ENCODE data around the gene CFAP73.
"Not testable (repeated sequence)": the region's sequence is repeated elsewhere in the genome, so short reads cannot be mapped to it uniquely, and the experiment has no call there.

The CFAP73 gene

GRCh38 chr12:113149361-113150150 lies at the start of gene CFAP73:
CFAP73 (plus strand) TSS chr12:113149724; CDS start chr12:113149858, 134 bp downstream.
- no peak for DNase-seq

GRCh38 chr12:113099764-113100163 lies 49.8 kb upstream of the CFAP73 start:
- DNase-seq = no peak

- DNase-seq = no peak
Observed at GRCh38 chr12:113101751-113102150, 47.8 kb upstream of the CFAP73 start.

DNA sequence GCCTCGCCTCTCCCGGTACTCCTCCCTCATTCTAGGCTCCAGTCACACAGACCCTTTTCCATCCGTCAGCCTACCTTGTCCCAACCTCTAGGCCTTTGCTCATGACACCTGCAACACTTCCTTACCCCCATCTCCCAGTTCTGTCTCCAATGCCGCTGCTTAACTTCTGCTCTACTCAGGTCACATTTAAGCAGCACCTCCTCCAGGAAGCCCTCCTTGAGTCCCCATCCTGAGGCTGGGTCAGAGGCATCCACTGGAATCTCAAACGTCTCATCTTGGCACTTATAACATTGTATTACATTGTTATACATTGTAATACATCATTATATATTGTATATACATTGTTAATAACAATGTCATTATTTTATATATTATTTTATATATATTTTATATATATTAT lies 46.7 kb upstream of the CFAP73 start:
- no peak for DNase-seq

DNA sequence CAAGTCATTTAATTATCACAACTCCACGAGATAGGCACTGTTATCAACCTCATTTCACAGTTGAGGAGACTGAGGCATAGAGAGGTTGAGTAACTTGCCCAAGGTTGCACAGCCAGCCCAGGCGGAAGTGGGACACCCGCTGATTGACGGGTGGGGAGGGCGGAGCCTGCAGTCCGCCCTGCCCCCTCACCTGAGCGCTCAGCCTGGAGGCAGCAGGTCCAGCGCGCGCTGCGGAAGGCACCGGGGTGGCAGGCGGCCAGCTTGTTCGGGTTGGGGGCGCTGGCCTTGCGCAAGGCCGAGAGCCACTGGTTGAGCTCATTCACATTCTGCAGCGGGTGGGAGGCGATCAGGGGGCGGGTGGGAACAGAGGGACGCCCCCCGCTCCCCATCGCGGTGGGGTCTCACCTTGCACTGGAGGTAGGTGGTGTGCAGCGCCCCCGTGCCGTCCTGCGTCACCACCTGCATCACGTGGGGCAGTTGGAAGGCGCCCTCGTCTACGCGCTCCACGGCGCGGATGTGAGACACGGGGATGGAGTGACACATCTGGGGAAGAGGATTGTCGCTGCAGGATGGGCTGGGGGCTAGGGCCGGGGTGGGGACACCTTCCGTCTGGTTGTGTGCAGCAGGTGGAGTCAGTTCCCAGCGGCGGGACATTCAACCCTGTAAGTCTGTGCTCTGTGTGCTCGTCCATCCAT lies 45.6 kb upstream of the CFAP73 start:
- no peak for DNase-seq

DNA sequence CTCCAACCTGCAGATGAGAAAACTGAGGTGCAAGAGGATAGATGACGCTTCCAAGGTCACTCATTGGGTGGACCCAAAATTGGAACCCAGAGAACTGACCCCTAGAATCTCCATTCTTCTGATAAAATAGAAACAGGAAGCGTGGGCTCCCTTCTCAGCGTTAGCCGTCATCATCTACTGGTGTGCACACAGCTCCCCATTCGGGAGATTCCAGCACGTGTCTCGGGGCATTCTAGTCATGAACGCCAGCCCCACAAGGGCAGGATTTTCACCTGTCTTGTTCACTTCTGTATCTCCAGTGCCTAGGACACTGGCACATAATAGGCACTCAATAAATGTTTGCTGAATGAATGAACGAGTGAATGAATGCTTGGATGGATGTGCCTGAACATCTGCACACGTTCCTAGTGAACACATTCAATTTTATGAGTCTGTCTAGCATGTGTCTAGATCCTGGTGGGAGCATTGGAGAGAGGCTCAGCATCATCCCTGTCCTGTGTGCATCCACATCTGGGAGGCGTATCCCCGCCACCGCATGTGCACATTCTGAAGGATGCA lies 44.5 kb upstream of the CFAP73 start:
- DNase-seq = no peak

GRCh38 chr12:113105606-113106271 lies 43.8 kb upstream of the CFAP73 start:
- no peak for DNase-seq

GRCh38 chr12:113106361-113106760 lies 43.2 kb upstream of the CFAP73 start:
- DNase-seq = no peak

DNA sequence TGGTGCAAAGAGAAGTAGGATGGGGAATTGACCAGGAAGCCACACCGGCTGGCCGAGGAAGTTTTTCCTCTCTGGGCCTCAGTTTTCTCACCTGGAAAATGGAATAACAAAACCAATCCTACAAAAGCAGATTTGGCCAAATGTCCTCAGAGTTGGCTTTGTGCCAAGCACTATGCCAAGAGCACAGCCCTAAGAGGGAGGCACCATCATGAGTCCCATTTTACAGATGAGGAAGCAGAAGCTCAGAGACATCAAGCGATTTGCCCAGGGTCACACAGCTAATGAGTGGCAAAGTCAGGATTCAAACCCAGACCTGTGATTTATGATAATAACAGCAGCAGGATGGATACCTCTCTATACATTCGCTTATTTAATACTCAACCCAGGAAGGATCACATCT lies 41.2 kb upstream of the CFAP73 start:
- DNase-seq = no peak

- DNase-seq = no peak
Observed at GRCh38 chr12:113109360-113109759, 40.2 kb upstream of the CFAP73 start.

DNA sequence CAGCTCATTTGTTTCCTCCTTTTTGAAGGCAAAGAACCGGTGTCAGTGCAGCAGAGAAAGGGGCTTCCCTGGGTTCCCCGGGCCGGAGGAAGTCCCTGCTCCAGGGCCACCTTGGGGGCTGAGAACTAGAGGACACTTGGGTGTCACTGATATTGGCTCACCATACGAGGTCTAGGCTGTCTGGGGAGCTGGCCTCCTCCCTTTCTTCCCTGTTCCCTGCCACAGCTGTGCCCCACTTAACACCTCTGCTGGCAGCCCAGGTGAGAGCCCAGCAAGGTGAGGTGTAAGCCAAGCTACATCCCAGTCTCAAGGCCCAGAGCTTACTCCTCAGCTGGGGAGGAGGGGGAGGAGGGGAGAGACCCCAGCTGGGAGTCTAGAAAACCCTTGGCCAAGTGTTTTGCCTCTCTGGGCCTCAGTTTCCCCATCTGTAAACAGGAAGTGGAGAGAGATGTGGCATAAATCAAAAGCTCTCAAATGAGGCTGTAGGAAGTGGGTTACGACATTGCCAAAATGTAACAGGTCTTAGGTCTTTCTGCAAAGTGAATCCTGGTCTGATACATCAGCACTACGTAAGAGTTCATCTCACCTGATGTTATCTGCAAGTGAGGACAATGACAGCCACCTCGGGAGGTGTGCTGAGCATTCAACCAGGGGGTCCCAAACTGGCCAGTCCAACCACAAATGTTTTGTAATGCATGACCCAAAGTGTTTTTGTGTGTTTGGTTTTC lies 39.5 kb upstream of the CFAP73 start:
- DNase-seq = no peak

DNA sequence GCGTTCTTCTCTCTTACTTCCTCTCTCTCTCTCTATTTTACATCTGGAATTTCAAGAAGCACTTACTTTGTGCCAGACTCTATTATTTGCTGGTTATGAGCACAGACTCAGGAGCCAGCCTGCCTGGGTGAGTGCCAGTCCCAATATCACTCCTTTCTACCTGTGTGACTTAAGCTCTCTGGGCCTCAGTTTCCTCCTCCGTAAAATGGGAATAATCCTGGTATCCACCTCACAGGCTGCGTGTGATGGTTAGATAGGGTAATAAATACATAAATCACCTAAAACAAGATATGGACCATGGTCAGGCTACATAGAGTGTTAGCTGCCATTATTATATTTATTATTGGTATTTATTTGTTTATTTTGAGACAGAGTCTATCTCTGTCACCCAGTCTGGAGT lies 38.3 kb upstream of the CFAP73 start:
- no peak for DNase-seq

DNA sequence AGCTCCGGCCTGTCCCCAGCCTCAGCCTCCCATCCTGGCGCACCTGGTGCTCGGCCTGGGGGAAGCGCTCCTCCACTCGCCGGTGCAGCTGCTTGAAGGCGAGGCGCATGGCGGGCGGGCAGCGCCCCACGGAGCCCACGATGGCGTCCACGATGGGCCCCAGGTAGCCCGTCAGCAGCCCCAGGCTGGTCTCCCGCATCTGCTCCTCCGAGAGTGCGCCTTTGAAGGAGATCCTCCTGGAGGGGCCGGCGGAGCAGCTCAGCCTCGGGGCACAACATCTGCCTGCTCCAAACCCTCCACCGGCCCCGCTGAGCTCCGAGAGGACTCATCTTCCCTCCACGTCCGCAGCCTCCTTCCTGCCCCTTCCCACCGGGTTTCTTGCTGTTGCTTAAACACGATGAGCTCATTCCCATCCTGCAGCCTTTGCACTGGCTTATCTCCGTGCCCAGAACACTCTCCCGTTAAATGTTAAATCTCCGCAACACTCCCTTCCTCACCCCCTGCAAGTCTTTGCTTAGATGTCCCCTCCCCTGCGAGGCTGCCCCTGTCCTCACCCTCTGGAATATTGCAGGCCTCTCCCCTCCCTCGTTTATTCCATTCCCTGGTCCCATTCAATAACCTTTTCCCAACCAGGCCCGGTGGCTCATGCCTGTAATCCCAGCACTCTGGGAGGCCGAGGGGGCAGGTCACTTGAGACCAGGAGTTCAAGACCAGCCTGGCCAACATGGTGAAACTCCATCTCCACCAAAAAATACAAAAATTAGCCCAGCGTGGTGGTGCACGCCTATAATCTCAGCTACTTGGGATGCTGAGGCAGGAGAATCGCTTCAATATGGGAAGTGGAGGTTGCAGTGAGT lies 37.3 kb upstream of the CFAP73 start:
- DNase-seq = no peak

- DNase-seq = no peak
Observed at GRCh38 chr12:113113397-113113796, 36.1 kb upstream of the CFAP73 start.

DNA sequence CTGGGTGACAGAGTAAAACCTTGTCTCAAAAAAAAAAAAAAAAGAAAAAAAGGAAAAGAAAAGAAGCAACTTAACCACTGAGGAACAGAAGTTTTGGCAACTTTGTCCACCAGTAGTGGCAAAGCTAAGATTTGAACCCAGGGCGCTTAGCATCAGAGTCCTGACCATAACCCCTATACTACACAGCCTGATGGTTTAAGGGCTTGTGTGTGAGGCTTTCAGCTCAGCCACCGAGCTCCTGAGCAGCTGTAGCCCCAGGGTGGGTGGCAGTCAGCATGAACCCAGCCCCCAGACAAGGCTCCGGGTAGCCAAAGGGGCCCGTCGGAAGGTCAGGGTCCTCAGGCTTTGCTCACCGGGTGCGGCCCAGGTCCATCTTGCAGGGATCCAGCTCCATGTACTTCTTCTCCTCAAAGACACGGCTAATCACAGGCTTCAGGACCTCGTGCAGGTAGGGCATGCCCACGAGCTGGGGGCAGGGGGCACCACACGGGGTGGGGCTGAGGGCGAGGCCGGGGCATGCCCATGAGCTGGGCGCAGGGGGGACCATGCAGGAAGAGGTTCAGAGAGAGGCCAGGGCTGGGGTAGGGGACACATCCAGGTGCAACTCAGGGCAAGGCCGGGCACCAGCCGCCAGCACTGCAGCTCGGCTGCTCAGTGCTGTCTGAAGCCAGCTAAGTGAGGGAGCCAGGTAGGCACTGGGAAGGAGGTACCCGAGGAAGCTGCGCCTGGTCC lies 34.9 kb upstream of the CFAP73 start:
- no peak for DNase-seq

DNA sequence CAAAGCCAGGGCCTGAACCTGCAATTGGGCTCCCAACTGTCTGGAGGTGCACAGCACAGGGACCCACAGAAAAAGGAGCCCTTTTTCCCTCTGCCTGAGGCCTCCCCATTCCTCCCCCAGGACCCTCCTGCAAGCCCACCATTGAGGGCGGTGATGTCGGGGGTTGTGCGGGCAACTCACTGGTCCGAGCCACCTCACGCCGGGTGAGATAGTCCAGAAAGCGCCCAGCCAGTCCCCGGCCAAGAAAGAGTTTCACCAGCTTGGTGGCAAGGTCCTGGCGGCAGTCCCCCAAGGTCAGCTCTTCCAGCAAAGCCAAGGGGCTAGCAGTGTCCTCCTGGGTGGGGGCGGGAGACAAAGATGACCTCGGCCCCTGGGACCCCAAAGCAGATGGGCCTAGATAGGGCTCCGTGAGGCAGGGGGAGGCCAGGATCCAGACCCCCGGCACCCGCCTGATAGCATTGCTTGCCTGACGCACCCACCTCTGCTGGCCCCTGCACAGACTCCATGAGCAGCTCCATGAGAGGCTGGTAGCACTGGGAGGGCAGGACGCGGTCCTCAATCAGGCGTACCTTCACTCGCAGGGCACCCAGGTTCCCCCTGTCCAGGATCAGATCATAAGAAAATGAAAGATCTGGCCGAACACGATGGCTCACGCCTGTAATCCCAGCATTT lies 33.9 kb upstream of the CFAP73 start:
- DNase-seq = no peak

DNA sequence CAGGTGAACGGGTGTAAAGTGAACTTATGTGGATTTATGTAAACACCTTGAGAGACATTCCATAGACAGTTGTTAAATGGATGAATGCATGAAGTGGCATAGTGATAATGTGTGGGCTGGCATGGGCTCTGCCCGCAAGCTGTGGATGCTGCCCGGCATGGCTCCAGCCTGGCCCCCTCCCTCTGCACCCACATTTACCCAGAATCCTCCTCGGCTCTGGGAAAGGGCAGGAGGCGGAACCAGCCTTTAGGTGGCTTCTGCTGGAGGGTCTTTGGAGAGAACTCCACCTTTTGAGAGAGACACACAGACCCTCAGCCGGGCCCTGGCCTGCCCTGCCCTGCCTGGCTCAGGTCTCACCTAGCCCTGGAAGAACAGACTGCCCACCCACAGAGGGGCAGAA lies 32.6 kb upstream of the CFAP73 start:
- no peak for DNase-seq

GRCh38 chr12:113117684-113118083 lies 31.8 kb upstream of the CFAP73 start:
- DNase-seq = not testable (repeated sequence)

- no peak for DNase-seq
Observed at GRCh38 chr12:113118142-113118541, 31.4 kb upstream of the CFAP73 start.

DNA sequence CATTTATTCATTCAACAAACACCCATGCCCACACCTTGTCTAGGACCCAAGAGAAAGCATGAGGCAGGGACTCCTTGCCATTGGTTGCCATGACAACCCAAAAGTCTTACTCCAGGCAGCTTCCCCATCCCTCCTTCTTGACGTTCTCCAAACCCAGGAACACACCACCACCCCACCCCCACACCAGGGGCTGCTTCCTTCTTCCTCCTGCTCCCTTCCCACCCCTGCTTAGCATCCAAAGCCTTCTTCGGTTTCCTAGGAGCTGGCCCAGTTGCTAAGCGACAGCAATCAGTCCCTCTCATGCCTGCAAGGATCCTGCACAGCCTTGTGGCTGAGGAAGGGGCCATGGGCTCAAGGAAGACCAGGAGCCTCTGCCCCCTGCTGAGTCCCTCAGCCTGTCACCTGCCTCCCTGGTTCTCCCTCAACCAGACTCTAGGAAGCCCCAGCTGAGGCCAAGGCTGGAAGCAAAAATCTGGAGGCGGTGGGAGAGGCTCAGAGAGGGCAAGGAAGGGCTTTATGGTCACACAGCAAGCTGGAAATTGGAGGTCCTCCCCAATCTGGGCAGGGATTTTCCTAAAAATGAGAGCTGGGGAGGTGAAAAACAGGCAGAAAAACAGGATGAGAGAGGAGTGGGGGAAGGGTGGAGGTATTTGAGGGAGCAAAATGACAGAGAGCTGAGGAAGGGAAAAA lies 29.4 kb upstream of the CFAP73 start:
- DNase-seq = no peak
